ENCODE measurements around the gene KRTAP5-5.

DNA sequence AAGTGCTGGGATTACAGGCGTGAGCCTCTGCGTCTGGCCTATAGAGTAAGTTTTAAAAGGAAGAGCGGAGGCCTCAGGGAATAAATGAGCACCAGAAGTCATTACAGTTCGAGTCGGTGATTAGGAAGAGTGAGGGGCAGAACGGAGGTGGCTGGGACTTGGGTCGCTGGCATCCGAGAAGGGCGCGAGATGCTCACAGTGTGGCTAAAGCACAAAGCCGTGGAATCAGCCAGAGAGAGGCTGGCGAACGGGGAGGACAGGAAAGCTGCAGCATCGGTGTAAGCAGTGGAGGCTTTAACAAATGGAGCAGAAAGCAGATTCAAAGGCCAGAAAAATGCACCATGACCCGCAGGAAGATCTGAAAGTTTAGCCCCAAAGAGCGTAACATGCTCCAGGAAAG, 5.0 kb upstream of the KRTAP5-5 start:
- TF ChIP-seq, protein P1, sequence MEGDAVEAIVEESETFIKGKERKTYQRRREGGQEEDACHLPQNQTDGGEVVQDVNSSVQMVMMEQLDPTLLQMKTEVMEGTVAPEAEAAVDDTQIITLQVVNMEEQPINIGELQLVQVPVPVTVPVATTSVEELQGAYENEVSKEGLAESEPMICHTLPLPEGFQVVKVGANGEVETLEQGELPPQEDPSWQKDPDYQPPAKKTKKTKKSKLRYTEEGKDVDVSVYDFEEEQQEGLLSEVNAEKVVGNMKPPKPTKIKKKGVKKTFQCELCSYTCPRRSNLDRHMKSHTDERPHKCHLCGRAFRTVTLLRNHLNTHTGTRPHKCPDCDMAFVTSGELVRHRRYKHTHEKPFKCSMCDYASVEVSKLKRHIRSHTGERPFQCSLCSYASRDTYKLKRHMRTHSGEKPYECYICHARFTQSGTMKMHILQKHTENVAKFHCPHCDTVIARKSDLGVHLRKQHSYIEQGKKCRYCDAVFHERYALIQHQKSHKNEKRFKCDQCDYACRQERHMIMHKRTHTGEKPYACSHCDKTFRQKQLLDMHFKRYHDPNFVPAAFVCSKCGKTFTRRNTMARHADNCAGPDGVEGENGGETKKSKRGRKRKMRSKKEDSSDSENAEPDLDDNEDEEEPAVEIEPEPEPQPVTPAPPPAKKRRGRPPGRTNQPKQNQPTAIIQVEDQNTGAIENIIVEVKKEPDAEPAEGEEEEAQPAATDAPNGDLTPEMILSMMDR (IDR thresholded peaks at IDR 0.05), result no peak
- no peak for TF ChIP-seq POLR2A (IDR thresholded peaks at IDR 0.05)

Data from sigmoid colon (tissue), 3 donors.